Hepatocyte (in vitro differentiated cells): Measurements from ENCODE around the gene FSTL3. TPM values are rescaled to one million over a fixed set of nuclear protein-coding genes. Genes with fewer than 3 reads are reported as not detected.
"Not testable (repeated sequence)": the region's sequence is repeated elsewhere in the genome, so short reads cannot be mapped to it uniquely, and the experiment has no call there.

Source experiments
- DNase-seq: peaks from one replicate; pipeline ENCODE4 v3.0.0-alpha.2; 2016; ENCODE audit warnings: low spot score
- H2AFZ ChIP-seq: fragments of 200-600 bp; sonication (generic); 2 replicates; pipeline ENCODE4 v1.6.0; 2016; ENCODE audit warnings: antibody characterized with exemption, mild to moderate bottlenecking
- H3K27ac ChIP-seq: fragments of 200-600 bp; sonication (generic); 2 replicates; pipeline ENCODE4 v1.5.1; 2016; ENCODE audit warnings: mild to moderate bottlenecking
- H3K27me3 ChIP-seq: fragments of 200-600 bp; sonication (generic); 2 replicates; pipeline ENCODE4 v1.6.1; 2016
- H3K36me3 ChIP-seq: fragments of 200-600 bp; sonication (generic); replicated peaks from 2 replicates; pipeline ENCODE4 v1.5.1; 2016; ENCODE audit warnings: low read depth; ENCODE audit not compliant: insufficient read depth
- H3K4me1 ChIP-seq: fragments of 200-600 bp; sonication (generic); 2 replicates; pipeline ENCODE4 v1.5.1; 2016; ENCODE audit warnings: mild to moderate bottlenecking, moderate library complexity; ENCODE audit not compliant: insufficient read depth
- H3K4me2 ChIP-seq: fragments of 200-600 bp; sonication (generic); 2 replicates; pipeline ENCODE4 v1.6.0; 2016
- H3K4me3 ChIP-seq: fragments of 200-600 bp; sonication (generic); 2 replicates; pipeline ENCODE4 v1.5.1; 2016; ENCODE audit warnings: mild to moderate bottlenecking
- H3K79me2 ChIP-seq: fragments of 200-600 bp; sonication (generic); 2 replicates; pipeline ENCODE4 v1.6.0; 2017; ENCODE audit warnings: mild to moderate bottlenecking
- H3K9me2 ChIP-seq: fragments of 200-600 bp; sonication (generic); replicated peaks from 2 replicates; pipeline ENCODE4 v1.6.0; 2017; ENCODE audit warnings: mild to moderate bottlenecking; ENCODE audit not compliant: insufficient read depth
- H3K9me3 ChIP-seq: fragments of 200-600 bp; sonication (generic); 2 replicates; pipeline ENCODE4 v1.5.1; 2016; ENCODE audit warnings: low read depth, mild to moderate bottlenecking
- H4K20me1 ChIP-seq: fragments of 200-600 bp; sonication (generic); 2 replicates; pipeline ENCODE4 v1.6.0; 2016; ENCODE audit warnings: mild to moderate bottlenecking; ENCODE audit not compliant: insufficient read depth, poor library complexity, severe bottlenecking
- CTCF ChIP-seq: fragments of 200-600 bp; sonication (generic); IDR thresholded peaks from 2 replicates; pipeline ENCODE4 v1.5.1; 2016; ENCODE audit warnings: antibody characterized with exemption, mild to moderate bottlenecking; ENCODE audit not compliant: poor library complexity
- EZH2 ChIP-seq: fragments of 200-600 bp; sonication (generic); IDR thresholded peaks from 2 replicates; pipeline ENCODE4 v1.6.1; 2016; ENCODE audit warnings: antibody characterized with exemption, mild to moderate bottlenecking, borderline replicate concordance
- WGBS: methylation state at CpG from one replicate; pipeline ENCODE4 v1.1.6; 2016; ENCODE audit warnings: low lambda C conversion rate; ENCODE audit errors: missing lambda C conversion rate; 5-methylcytosine and 5-hydroxymethylcytosine counted together
- polyA plus RNA-seq: library from polyadenylated mRNA; unstranded; fragments of >200 nt; fragmentation: Nextera tagmentation; extraction: Ambion mirVana; gene quantifications from 2 replicates; pipeline ENCODE4 v1.2.1, GENCODE V29; 2016
- total RNA-seq: library from RNA; depleted of rRNA; stranded (reverse); fragments of >200 nt; gene quantifications from 2 replicates; pipeline ENCODE4 v1.2.3, GENCODE V29; 2014

The FSTL3 gene
- total RNA-seq (106 and 131 TPM in 2 replicates), polyA plus RNA-seq (171 and 209 TPM in 2 replicates)

DNA sequence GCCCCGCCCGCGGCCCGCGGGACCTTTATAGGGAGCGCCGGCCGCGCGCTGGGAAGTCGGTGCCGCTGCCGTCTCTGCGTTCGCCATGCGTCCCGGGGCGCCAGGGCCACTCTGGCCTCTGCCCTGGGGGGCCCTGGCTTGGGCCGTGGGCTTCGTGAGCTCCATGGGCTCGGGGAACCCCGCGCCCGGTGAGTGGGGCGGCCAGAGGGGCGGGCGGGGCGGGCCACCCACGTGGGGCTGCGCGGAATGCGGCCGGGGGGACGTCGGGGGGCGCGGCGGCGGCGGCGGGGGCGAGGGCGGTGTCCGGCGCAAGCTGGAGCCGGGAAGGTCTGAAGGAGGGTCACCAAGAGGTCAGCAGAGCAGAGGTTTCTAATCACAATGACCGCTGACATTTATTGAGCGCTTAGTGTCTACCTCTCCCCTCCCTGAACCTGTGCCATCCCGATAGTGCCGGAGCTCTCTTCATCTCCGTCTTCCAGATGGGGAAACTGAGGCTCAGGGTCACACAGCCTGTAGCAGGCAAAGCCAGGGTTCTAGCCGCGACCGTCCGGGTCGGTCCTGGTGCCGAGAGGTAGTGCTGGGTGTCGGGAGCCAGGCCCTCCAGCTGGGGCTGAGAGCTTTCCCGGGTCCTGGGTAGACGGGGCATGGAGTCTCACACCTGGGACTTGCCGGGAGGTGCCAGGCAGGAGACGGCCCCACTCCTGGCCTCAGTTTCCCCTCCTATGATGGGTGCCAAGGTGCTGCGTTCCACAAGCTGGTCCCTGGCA is at the start of gene FSTL3:
TSS of gene FSTL3 (plus strand) at position 54 of the 767 bp plus-strand sequence. CDS start at position 86, 32 bp downstream.
- no peaks in the 10 kb centered on the region for H4K20me1 ChIP-seq
- peak within 1 kb of the TSS; percentile 67 for H3K4me3 ChIP-seq
- no peaks in the 10 kb centered on the region for H3K36me3 ChIP-seq
- peak within 1 kb of the TSS; percentile 97 for H3K4me2 ChIP-seq
- no peaks in the 10 kb centered on the region for H3K9me3 ChIP-seq
- no peak within 1 kb of the TSS for H2AFZ ChIP-seq
- H3K4me1 ChIP-seq, result peaks cover 37% of the 10 kb centered on the region
- no peak for TF ChIP-seq CTCF
- H3K79me2 ChIP-seq, result peaks cover 25% of the 10 kb centered on the region
- peak within 1 kb of the TSS; percentile 99 for H3K27ac ChIP-seq
- WGBS, result 11% methylated on average over 38 of the region's 63 CpGs
- no peaks in the 10 kb centered on the region for H3K9me2 ChIP-seq
- H3K27me3 ChIP-seq, result no peaks in the 10 kb centered on the region
- DNase-seq, result peak; percentile 77

GRCh38 chr19:626566-626965 is 49.6 kb upstream of the FSTL3 start:
- H3K79me2 ChIP-seq, result peaks cover 29% of the 10 kb centered on the region
- H3K9me3 ChIP-seq, H4K20me1 ChIP-seq, H3K9me2 ChIP-seq, H3K36me3 ChIP-seq, H3K4me1 ChIP-seq, H3K27me3 ChIP-seq, H3K4me2 ChIP-seq, H3K27ac ChIP-seq, DNase-seq, H2AFZ ChIP-seq, H3K4me3 ChIP-seq: not testable (repeated sequence)
- WGBS, result 99% methylated on average over 7 of the region's 7 CpGs

DNA sequence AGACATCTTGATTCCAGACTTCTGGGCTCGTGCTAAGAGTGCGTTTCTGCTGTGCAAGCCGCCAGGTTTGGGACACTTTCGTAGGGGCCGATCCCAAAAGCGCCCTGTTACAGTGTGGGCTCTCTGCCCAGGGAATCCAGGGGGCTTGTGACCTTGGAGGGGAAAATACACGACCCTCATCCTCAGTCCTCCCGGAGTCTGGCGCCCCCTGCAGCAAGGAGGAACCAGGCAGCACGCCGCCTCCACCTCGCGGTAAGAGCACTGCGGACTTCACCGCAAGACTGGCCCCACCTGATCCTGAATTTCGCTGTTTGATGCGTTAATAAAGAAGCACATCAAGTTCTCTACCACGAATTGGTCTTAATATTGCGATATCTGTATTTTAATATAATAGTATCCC is 48.0 kb upstream of the FSTL3 start:
- no peak overlapping the region for H3K4me3 ChIP-seq
- no peaks in the 10 kb centered on the region for H3K9me2 ChIP-seq
- no peak for DNase-seq
- no peaks in the 10 kb centered on the region for H4K20me1 ChIP-seq
- 83% methylated on average over 19 of the region's 19 CpGs for WGBS
- H3K9me3 ChIP-seq, result no peaks in the 10 kb centered on the region
- no peak overlapping the region for H2AFZ ChIP-seq
- no peaks in the 10 kb centered on the region for H3K36me3 ChIP-seq
- H3K27me3 ChIP-seq, result no peaks in the 10 kb centered on the region
- H3K4me2 ChIP-seq, result no peak overlapping the region
- peaks cover 34% of the 10 kb centered on the region for H3K79me2 ChIP-seq
- peaks cover 6% of the 10 kb centered on the region for H3K4me1 ChIP-seq
- no peak overlapping the region for H3K27ac ChIP-seq
- TF ChIP-seq CTCF (peak; percentile 26), EZH2 (no peak)

DNA sequence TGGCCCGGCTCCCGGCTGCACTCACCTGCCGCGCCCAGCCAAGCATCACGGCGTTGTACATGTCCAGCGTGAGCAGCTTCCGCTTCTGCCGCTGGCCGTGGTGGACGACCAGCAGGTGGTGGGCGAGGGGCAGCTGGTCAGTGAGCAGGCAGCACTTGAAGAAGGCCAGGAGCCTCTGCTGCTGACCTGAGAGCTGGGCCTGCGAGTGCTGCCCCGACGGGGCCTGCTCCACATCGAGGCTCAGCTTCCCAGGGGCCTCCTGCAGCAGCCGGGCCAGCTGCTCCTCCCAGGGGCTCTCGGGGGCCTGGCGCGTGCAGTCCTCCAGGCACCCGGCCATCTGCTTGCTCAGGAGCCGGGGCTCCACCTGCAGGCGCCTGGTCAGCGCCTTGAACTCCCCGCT is 46.7 kb upstream of the FSTL3 start:
- H3K27ac ChIP-seq, H2AFZ ChIP-seq, H3K4me3 ChIP-seq, H3K27me3 ChIP-seq, H3K36me3 ChIP-seq, H3K4me2 ChIP-seq, H4K20me1 ChIP-seq, H3K9me3 ChIP-seq, H3K9me2 ChIP-seq, DNase-seq: not testable (repeated sequence)
- 88% methylated on average over 25 of the region's 25 CpGs for WGBS
- H3K4me1 ChIP-seq, result peaks cover 12% of the 10 kb centered on the region
- H3K79me2 ChIP-seq, result peaks cover 39% of the 10 kb centered on the region
